HG03097 (cell line): ENCODE measurements around the gene RAPGEF4.

Experiments used
- ATAC-seq: cut with Tn5 transposase; IDR thresholded peaks from one replicate; pipeline ENCODE4 v1.9.1; 2021; ENCODE audit not compliant: unreplicated experiment, low FRiP score

The RAPGEF4 gene

GRCh38 chr2:172855588-172855987 lies 119.9 kb downstream of the RAPGEF4 start:
- ATAC-seq, result no peak

GRCh38 chr2:172856606-172857005 lies 121.0 kb downstream of the RAPGEF4 start:
- no peak for ATAC-seq

GRCh38 chr2:172858473-172858745 lies 122.8 kb downstream of the RAPGEF4 start:
- ATAC-seq, result no peak

GRCh38 chr2:172859581-172860335 lies 124.1 kb downstream of the RAPGEF4 start:
- no peak for ATAC-seq

- ATAC-seq, result no peak
These were observed 124.7 kb downstream of the RAPGEF4 start for GRCh38 chr2:172860336-172860707.

GRCh38 chr2:172861098-172861497 lies 125.5 kb downstream of the RAPGEF4 start:
- no peak for ATAC-seq

GRCh38 chr2:172861656-172862476 lies 126.2 kb downstream of the RAPGEF4 start:
- no peak for ATAC-seq

GRCh38 chr2:172863341-172863740 lies 127.7 kb downstream of the RAPGEF4 start:
- no peak for ATAC-seq

- ATAC-seq, result no peak
These were observed 128.5 kb downstream of the RAPGEF4 start for GRCh38 chr2:172864182-172864581.

GRCh38 chr2:172865422-172865821 lies 129.8 kb downstream of the RAPGEF4 start:
- no peak for ATAC-seq

- ATAC-seq, result no peak
These were observed 134.2 kb downstream of the RAPGEF4 start for GRCh38 chr2:172869861-172870260.

GRCh38 chr2:172870396-172870795 lies 134.8 kb downstream of the RAPGEF4 start:
- ATAC-seq, result no peak

- no peak for ATAC-seq
These were observed 142.2 kb downstream of the RAPGEF4 start for GRCh38 chr2:172877826-172878225.

GRCh38 chr2:172878260-172878659 lies 142.6 kb downstream of the RAPGEF4 start:
- ATAC-seq, result no peak

GRCh38 chr2:172884336-172884735 lies 148.7 kb downstream of the RAPGEF4 start:
- no peak for ATAC-seq

- no peak for ATAC-seq
These were observed 150.4 kb downstream of the RAPGEF4 start for GRCh38 chr2:172885996-172886395.

- no peak for ATAC-seq
These were observed 151.6 kb downstream of the RAPGEF4 start for GRCh38 chr2:172887280-172887679.

- no peak for ATAC-seq
These were observed 153.3 kb downstream of the RAPGEF4 start for GRCh38 chr2:172888714-172889669.

GRCh38 chr2:172889768-172890430 lies 154.3 kb downstream of the RAPGEF4 start:
- no peak for ATAC-seq

- ATAC-seq, result no peak
These were observed 157.5 kb downstream of the RAPGEF4 start for GRCh38 chr2:172893111-172893510.
